Measurements from ENCODE around the gene IP6K3.
A peak's percentile ranks its signal among the peaks of the same experiment; 100 is the strongest.

IP6K3 gene, protein sequence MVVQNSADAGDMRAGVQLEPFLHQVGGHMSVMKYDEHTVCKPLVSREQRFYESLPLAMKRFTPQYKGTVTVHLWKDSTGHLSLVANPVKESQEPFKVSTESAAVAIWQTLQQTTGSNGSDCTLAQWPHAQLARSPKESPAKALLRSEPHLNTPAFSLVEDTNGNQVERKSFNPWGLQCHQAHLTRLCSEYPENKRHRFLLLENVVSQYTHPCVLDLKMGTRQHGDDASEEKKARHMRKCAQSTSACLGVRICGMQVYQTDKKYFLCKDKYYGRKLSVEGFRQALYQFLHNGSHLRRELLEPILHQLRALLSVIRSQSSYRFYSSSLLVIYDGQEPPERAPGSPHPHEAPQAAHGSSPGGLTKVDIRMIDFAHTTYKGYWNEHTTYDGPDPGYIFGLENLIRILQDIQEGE

DNA sequence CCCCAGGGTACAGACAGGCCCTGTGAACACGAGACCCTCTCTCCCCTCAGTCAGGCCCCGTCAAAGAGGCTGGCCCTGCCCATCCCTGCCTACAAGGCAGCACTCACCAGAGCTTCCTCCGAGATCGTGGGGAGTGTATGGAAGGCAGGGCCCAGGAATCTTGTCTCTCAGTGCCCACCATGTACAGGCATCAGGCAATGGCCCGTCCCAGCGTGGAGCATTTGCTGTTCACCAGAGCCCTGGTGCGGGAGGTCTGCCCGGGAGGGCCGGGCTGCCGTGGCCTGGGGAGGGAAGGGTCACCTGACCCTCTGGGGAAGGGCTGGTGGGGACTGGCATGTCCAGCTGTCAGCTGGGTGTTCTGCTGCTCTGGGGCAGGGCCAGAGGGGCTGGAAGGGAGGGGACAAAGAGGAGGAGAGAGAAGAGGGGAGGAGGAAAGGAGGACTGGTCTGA is at the start of gene IP6K3:
IP6K3 (minus strand) TSS at position 255 of the 450 bp plus-strand sequence. CDS start 11,429 bp downstream, outside the sequence.
- DNase-seq, result no peak

GRCh38 chr6:33794910-33795623 is 48.4 kb upstream of the IP6K3 start:
- DNase-seq, result no peak

GRCh38 chr6:33792981-33793380 is 46.3 kb upstream of the IP6K3 start:
- DNase-seq, result no peak

DNA sequence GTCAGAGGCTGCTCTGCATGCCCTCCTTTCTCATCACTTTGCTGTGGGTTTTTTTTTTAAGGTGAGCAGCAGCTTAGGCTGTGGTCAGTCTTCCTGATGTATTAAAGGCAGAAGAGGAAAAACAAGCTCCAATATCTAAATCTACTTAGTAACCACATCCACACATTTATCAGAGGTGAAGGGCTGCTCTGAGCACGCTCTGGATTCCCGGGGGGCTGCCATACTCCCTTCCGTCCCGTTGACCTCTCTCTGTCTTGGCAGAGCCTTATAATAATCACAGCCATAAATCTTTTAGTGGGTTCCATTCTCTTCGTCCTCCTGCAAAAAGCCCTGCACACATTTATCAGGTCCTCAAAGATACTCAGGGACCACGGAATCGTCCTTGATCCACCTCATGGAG is 44.9 kb upstream of the IP6K3 start:
- no peak for DNase-seq

DNA sequence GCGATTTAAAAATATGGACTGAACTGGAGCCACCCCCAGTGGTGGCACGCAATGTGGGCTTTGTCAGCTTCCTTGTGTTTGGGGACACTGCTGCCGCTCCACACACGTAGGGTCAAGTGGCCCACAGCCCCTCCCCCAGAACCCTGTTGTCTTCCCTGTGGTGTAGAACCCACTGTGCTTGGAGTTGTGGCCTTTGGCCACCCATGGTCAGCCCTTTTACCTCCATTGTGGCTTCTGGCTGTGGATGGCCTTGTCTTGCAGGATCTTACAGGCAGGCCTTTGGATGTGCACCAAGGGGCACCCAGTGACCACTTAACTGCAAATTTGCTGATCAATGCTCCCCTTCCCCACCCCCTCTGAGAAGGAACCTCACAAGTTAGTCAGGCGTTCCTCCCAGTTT is 44.2 kb upstream of the IP6K3 start:
- no peak for DNase-seq

DNA sequence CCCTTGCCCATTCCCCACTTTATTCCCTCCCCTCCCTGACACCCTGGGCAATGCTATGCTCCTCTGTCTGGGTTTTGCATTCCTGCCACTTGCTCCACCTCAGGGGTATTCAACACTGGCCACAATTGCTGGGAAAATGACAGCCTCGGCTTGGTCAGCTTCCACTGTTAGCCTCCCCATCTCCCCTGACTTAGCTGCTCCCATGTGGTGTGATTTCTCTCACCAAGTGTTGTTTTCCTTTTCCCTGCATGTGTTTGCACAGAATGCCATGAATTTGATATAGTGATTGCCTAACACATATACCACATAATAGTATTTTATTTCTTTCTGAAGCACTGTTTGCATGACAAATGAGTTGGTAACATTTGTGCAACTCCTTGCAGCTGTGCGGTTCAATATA is 43.7 kb upstream of the IP6K3 start:
- no peak for DNase-seq

- DNase-seq, result no peak
Measured at GRCh38 chr6:33789550-33789895, 42.8 kb upstream of the IP6K3 start.

GRCh38 chr6:33788694-33789549 is 42.2 kb upstream of the IP6K3 start, which contains the start of gene LEMD2:
Gene LEMD2, minus strand, starts transcription at chr6:33789130. Its CDS starts 14 bp downstream, at chr6:33789116.
- DNase-seq, result peak; percentile 92 to 93

DNA sequence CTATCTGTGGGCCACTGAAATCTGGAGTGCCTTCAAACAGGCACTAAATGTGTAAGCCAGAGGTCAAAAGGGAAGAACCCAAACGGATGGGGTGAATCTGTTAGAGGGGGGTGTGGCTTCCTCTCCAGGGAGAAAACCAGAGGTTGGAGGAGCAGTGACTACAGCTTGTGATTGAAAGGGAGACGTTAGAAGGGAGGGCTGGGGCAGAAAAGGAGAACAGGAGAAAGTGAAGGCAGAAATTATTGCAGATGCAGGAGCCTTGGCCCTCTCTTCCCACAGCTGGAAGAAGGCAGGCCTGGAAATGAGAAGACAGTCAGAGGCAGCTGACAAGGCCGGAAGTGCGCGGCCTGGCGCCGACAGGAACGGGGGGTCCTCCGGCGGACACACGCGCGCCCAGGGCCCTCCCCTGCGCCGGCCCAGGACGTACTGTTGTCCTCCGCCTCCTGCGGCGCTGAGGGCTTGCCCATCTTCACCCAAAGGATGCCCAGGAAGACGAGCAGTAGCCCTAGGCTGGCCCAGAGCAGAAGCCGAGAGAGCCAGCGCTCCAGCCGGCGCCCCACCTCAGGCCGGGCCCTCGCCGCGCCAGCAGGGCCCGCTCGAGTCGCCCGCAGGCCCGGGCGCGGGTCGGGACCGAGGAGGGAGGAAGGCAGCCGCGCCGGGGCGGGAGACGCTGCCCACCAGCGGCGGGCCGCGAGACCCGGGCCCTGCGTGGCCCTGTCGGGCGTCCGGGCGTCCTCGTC is 41.4 kb upstream of the IP6K3 start:
- DNase-seq, result peak; percentile 64 to 68

GRCh38 chr6:33787346-33787953 is 40.7 kb upstream of the IP6K3 start:
- DNase-seq, result no peak

DNA sequence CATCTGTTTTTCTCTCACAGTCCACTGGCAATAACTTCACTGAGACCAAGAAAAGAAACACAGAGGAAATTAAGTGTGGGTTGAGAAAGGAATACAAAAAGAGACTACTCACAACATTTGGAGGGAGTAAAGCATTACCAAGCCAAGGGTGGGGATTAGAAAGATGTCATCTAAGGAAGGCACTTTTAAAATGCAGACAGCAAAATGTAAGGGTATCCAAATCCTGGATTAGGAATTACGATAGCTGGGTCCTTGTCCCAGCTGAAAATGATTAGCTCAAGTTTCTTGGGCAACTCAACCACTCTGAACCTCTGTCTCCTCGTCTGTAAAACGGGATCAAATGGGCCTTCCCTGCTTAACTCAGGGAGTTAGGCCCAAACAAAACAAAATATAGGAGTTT is 40.0 kb upstream of the IP6K3 start:
- no peak for DNase-seq

DNA sequence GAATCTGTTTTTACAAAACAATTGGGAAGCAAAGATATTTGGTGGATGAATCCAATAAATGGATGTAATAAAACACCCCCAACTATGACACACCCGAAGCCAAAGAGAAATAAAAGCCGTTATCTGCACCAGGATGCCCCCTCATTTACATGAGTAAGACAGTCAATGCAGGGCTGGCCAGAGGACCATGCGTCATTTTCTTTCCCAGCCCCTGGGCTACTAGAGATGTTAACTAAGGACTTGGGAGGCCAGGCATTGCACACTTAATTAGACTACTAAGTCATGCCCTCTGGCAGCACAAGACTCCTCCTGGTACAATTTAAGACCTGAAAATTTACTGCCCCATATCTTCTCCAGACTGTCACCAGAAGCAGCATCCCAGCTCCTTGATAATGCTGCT is 39.1 kb upstream of the IP6K3 start:
- no peak for DNase-seq

GRCh38 chr6:33784787-33785186 is 38.1 kb upstream of the IP6K3 start:
- no peak for DNase-seq

DNA sequence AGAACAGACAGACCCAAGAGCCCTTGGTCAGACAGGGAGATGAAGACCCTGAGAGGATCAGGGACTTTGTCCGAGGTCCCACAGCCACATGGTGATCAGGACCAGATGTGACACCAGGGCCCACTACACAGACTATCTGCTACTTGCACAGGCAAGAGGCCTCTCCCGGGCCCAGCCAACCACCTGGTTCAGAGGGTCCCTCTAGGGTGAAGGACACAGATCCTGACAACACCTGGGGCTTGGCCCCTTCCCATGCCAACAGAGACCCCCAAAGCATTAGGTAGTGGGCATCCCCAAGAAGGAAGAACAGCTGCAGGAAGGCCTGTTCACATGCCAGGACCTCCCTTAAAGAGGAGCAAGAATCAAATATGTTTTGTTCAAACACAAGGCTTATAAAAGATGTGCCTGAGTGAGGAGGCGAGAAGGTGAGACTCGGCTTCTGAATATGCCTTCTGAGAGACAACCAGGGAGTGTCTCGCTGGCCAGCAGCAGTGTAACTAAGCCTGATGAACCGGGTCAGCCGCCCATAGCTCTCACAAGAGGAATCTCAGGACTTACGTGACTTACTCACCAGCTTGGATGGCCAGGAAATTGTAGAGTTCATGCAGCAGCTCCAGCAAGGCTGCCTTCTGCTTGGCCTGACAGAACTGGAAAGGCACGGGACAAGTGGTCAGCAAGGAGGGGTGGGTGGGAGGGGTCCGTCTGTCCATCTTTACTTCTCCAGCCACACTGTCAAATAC is 37.2 kb upstream of the IP6K3 start:
- DNase-seq, result no peak

DNA sequence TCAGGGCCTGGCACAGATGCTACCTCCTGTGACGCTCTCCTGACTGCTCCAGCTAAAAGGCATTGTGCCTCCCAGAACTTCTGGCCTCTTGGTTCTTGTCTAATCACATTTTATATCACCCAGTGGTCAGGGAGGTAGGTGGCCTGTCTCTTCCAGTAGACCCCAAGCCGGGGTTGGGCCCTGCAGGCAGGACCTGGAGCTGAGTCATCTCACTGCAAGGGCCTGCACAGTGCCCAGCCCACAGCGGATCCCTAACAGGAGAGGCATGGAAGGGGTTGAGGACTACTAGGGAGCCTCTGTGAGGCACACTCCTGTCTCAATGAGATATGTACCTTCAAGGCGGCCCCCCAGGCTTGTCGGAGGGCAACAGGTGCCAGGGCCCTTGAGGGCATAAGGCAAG is 35.9 kb upstream of the IP6K3 start:
- no peak for DNase-seq

DNA sequence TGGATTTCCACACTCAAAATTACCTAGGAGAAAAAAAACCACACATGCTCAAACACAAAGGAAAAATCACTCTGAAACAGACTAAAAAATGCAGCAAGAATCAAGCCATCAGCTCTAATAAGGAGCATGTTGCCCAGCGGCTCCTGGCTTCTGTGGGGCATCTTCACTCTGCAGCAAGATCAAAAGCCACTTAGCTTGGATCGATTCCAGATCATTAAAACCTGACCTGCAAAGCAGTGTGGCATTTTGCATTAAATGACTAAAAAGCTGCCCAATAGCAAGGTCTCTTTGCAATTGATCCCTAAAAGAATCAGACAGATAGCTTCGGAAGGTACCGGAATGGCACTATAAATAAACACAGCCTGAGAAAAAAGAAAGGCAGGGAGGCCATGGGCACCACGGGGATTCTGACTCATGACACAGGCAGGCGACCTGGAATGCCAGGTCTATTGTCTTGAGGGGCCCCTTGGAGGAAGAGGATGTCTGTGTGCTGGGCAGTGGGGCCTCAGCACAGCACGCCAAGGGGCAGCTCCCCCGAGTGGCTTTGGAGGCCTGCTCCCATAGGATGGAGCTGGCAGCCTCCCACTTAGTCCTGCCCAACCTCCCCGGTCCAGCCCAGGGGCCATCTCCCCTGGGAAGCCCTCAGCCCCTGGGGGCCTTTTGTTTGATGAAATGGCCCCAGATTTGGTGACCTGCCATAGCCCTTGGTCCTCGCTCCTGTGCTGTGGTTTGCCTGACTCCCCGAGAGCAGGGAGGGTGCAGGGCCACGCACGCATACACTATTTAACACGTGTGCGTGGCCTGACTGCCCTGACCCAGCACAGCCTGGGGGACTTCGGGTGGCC is 34.6 kb upstream of the IP6K3 start:
- no peak for DNase-seq

GRCh38 chr6:33779895-33780294 is 33.2 kb upstream of the IP6K3 start:
- no peak for DNase-seq

DNA sequence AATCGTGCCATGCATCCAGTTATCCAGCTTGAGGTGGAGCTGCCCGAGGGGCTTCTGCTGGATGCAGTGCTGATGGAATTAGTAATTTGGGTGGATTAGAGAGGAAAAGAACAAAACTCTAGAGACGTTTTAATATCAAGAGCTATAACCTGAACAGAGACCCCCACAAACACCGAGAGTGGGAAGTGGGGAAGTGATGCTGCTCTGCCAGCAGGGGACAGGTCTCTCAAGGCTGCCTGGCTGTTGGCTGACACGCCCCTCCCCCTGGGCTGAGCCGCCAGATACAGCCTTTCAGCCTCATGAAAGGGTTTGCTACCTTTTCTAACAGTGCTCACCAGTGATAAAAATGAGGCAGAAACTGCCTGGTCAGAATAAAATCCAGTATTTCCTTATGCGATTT is 32.6 kb upstream of the IP6K3 start:
- DNase-seq, result no peak

- no peak for DNase-seq
Measured at GRCh38 chr6:33778444-33779121, 31.9 kb upstream of the IP6K3 start.
